ENCODE data around the gene FBLL1. TPM values are rescaled to one million over a fixed set of nuclear protein-coding genes. Genes with fewer than 3 reads are reported as not detected.

The FBLL1 gene
- total and polyA plus RNA-seq, 2 of the 8 experiments (the other 6 are each of a cell fraction or from before 2014, with no cell fraction given) = 8.3 to 30.9 TPM

- Histone ChIP-seq H3K14ac (ENCODE audit: insufficient read length) (no peak overlapping the region), H2BK5ac (ENCODE audit: low read depth, low read length) (no peak overlapping the region), H3K27ac (ENCODE audit: low read depth, low read length) (no peak overlapping the region), H2BK12ac (ENCODE audit: low read depth, low read length) (no peak overlapping the region), H3K36me3 (ENCODE audit: control insufficient read depth in 2 of 4, insufficient read depth in 4 of 4, low read length in 3 of 4) (peaks cover 0 to 3% (median 0%) of the 10 kb centered on the region in 4 experiments; a peak in 1 of 8 replicates), H3K56ac (replicated peaks; ENCODE audit: insufficient read length, low read depth, low read length) (no peak overlapping the region), H2AK5ac (ENCODE audit: low read depth, low read length) (no peak overlapping the region), H3K79me2 (ENCODE audit: control insufficient read depth in 1 of 2, insufficient read depth in 2 of 2, low read length in 2 of 2) (no peaks in the 10 kb centered on the region), H3K23ac (ENCODE audit: insufficient read length) (no peak overlapping the region), H2AFZ (ENCODE audit: low read length) (no peak overlapping the region), H2BK15ac (ENCODE audit: low read length) (no peak overlapping the region), H3K4me1 (replicated peaks in 1 of 4; ENCODE audit: control insufficient read depth in 3 of 4, insufficient read depth in 4 of 4, low read length in 3 of 4) (peaks cover 0 to 9% (median 7%) of the 10 kb centered on the region in 4 experiments; a peak in 5 of 7 replicates), H4K5ac (ENCODE audit: insufficient read length, low read depth, low read length) (no peak overlapping the region), H3K9ac (replicated peaks in 1 of 4; ENCODE audit: extremely low read depth in 1 of 4, low read depth in 3 of 4, low read length in 3 of 4) (no peak overlapping the region), H4K20me1 (replicated peaks in 1 of 2; ENCODE audit: control insufficient read depth in 1 of 2, insufficient read depth in 2 of 2, low read length in 2 of 2) (peaks cover 0 to 3% of the 10 kb centered on the region in 2 experiments), H4K8ac (ENCODE audit: extremely low read depth, insufficient read depth, low read length) (no peak overlapping the region), H2BK20ac (ENCODE audit: low read length) (no peak overlapping the region), H3K18ac (ENCODE audit: extremely low read depth, low read length) (no peak overlapping the region), H2BK120ac (replicated peaks; ENCODE audit: low read depth, low read length) (no peak overlapping the region), H3K23me2 (ENCODE audit: low read depth, low read length) (peaks cover 7% of the 10 kb centered on the region), H3K9me3 (ENCODE audit: insufficient read depth in 2 of 2, low read depth in 1 of 2, low read length in 1 of 2) (peaks cover 0 to 5% of the 10 kb centered on the region in 2 experiments; a peak in 1 of 4 replicates), H3K79me1 (ENCODE audit: low read depth, low read length) (no peaks in the 10 kb centered on the region), H3K4me2 (ENCODE audit: insufficient read depth in 1 of 2, low read depth in 2 of 2, low read length in 2 of 2) (no peak overlapping the region), H3K27me3 (replicated peaks in 1 of 4; ENCODE audit: control insufficient read depth in 3 of 4, extremely low read depth in 1 of 4, insufficient read depth in 3 of 4, low read length in 3 of 4) (peaks cover 4 to 12% (median 11%) of the 10 kb centered on the region in 4 experiments), H3K4me3 (ENCODE audit: extremely low read depth in 1 of 4, insufficient read depth in 2 of 4, low read depth in 3 of 4, low read length in 4 of 4) (no peak overlapping the region), H3K4ac (replicated peaks; ENCODE audit: insufficient read length, low read depth, low read length) (no peak overlapping the region), H4K91ac (replicated peaks; ENCODE audit: insufficient read length, low read length) (no peak overlapping the region)
- FAIRE-seq (no peak), DNase-seq (ENCODE audit: low read depth in 1 of 2, low spot score in 2 of 2) (no peak)
- ChIA-PET CTCF (ENCODE audit: partially characterized antibody) (interaction anchor here (1.2 kb wide), 1 partner anchor 234 kb away, joined by 3 read pairs; no protein-coding TSS in a partner anchor), POLR2A (ENCODE audit: partially characterized antibody) (no interaction called here)
- WGBS, 2 experiments (ENCODE audit: extremely low coverage in 1 of 2, insufficient coverage in 1 of 2, insufficient read length in 1 of 2, insufficient replicate concordance in 2 of 2, low coverage in 1 of 2, low lambda C conversion rate in 2 of 2, missing lambda C conversion rate in 1 of 2) = 88% methylated on average over 2 of the region's 2 CpGs; no CpG with 5 or more reads in 1 of the 2 experiments
- TF ChIP-seq CTBP2 (IDR thresholded peaks at IDR 0.05; ENCODE audit: borderline replicate concordance, insufficient read depth, insufficient read length, low read length) (no peak), RAD21 (IDR thresholded peaks at IDR 0.05 in 1 of 2, conservative IDR thresholded peaks at IDR 0.05 in 1 of 2; ENCODE audit: low read depth in 2 of 2, low read length in 2 of 2) (no peak), RFX5 (IDR thresholded peaks at IDR 0.05; ENCODE audit: borderline replicate concordance, low read depth, low read length) (no peak), POLR2AphosphoS5 (IDR thresholded peaks at IDR 0.05; ENCODE audit: low read depth, low read length) (no peak), CBX8 (IDR thresholded peaks at IDR 0.05; ENCODE audit: borderline replicate concordance, low read depth, low read length) (no peak), SIX5 (IDR thresholded peaks at IDR 0.05; ENCODE audit: low read depth, low read length) (no peak), BCL11A (IDR thresholded peaks at IDR 0.05; ENCODE audit: low read depth in 2 of 2, low read length in 2 of 2) (no peak), POLR2A (IDR thresholded peaks at IDR 0.05; ENCODE audit: control extremely low read depth in 1 of 2, low read depth in 2 of 2, low read length in 2 of 2) (no peak), SUZ12 (IDR thresholded peaks at IDR 0.05; ENCODE audit: low read length) (no peak), ASH2L (IDR thresholded peaks at IDR 0.05; ENCODE audit: low read length) (no peak), TBP (IDR thresholded peaks at IDR 0.05; ENCODE audit: low read depth, low read length) (no peak), EZH2 (IDR thresholded peaks at IDR 0.05; ENCODE audit: low read depth, low read length, severe bottlenecking) (no peak), ZNF274 (IDR thresholded peaks at IDR 0.05; ENCODE audit: borderline replicate concordance, extremely low read depth, low read length) (no peak)
- TF ChIP-seq, protein P1, sequence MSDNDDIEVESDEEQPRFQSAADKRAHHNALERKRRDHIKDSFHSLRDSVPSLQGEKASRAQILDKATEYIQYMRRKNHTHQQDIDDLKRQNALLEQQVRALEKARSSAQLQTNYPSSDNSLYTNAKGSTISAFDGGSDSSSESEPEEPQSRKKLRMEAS (IDR thresholded peaks at IDR 0.05) = no peak
Observed at GRCh38 chr5:168525856-168526255, 3.2 kb upstream of the FBLL1 start.
